HG03520 (cell line): ENCODE results near the gene MIEN1.
A peak's percentile ranks its signal among the peaks of the same experiment; 100 is the strongest.
"Not testable (repeated sequence)": the region's sequence is repeated elsewhere in the genome, so short reads cannot be mapped to it uniquely, and the experiment has no call there.

Experiments used
- ATAC-seq: cut with Tn5 transposase; IDR thresholded peaks from one replicate; pipeline ENCODE4 v1.9.1; 2021; ENCODE audit warnings: mild to moderate bottlenecking, moderate library complexity; ENCODE audit not compliant: unreplicated experiment

Gene MIEN1, protein sequence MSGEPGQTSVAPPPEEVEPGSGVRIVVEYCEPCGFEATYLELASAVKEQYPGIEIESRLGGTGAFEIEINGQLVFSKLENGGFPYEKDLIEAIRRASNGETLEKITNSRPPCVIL

DNA sequence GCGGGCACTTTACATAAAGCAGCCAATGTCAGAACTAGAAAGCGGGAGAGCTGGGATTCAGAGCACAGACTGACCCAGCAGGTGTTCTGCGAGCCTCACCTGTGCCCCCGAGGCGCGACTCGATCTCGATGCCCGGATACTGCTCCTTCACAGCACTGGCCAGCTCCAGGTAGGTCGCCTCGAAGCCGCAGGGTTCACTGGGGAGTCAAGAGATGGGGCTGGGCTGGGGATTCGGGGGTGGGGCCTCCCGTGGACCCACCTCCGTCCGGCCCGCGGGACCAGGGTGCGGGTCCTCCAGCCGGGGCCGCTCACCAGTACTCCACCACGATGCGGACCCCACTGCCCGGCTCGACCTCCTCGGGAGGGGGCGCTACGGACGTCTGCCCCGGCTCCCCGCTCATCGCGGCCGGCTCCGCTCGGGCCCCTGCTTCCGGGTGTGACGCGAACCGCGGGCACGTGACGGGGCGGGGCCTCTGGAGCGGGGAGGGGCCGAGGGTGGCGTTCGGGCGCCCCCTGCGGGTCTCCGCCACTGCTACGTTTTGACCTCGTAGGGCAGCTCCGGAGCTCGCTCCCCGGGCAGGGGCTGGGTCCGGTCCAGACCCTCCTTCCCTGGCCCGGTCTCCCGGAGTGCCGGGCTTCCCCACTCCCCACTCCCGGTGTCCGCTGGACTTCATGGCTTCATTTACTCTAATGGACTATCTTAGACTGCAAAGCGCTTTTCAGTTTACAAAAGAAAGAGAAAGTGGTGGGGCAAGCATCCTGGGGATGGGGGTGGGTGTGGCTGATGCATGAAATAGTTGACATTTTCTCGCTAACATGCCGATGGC lies at the start of gene MIEN1:
TSS of gene MIEN1 (minus strand) at position 438 of the 827 bp plus-strand sequence. CDS start at position 401, 37 bp downstream.
- peak; percentile 79 for ATAC-seq

- peak; percentile 47 for ATAC-seq
Observed at GRCh38 chr17:39777534-39778365, 47.4 kb upstream of the MIEN1 start.

DNA sequence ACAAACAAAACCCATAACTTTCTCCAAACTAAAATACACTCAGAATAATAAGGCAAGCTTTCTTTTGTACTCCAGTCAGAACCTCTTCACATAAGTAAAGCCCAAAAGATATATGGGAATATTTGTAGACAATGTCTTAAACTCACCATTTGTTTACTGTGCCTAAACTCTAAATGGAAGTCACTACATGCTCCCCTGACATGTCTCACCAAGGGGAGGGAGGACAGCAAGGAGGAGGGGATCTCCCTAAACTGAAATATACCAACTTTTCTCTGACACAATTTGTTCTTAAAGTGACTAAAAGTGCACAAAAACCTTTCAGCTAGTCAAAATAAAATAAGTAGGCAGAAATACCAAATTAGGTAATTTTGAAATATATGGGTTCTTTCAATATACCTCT lies 45.9 kb upstream of the MIEN1 start:
- ATAC-seq, result no peak

- no peak for ATAC-seq
Observed at GRCh38 chr17:39775031-39775430, 44.7 kb upstream of the MIEN1 start.

DNA sequence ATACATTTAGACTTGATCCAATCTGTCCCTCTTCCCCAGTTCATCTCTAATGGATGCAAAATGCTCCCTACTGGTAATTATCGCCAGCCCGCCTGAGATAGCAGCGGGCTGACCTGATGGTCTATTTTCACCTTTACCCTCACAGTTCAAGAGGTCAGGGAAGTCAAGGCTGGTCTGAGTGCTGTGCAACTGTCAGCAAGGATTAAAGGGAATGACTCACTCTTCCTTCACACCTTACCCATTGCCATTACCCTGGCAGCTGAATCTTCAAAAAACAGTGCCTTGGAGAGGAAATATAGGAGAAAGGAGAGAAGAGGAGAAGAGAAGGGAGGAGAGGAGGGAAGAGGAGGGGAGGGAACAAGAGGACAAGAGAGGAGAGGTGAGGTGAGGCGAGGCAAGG lies 43.7 kb upstream of the MIEN1 start:
- ATAC-seq, result no peak

DNA sequence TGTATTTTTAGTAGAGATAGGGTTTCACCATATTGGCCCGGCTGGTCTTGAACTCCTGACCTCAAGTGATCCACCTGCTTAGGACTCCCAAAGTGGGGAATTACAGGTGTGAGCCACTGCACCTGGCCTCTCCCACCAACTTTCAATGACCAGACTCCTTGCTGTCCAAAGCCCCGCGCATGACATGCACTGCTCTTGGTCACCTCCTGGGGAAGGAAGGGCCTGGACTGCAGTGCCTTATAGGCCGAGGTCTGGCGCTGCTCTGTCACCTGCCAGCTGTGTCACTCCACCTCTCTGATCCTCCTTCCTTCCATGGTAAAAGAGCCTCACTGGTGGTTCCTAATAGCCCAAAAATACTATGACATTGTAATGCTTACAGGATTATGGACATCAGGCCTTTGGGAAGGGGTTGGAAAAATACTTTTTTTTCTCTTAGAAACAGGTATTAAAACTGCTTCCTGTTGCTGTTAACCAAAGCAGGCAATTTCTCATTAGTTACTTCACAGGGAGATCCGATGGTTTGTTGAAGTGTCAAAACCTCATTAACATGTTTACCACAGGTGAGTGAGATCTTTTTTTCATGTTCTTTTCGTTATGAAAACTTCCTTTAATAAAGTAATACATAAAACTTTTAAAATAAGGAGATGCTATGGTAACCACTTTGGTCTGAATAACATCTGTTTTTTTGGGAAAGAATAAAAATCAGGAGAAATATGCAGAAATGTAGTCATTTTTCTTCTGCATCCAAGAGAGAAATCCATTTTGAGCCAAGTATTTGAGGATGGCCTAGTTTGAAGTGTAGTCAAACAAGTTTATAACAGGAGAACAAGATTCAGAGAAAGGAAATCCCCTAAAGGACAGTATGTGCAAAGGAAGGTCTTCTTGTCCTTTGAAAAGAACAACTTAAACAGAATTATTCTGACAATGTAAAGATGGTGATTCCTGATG lies 42.9 kb upstream of the MIEN1 start:
- no peak for ATAC-seq

GRCh38 chr17:39772415-39772814 lies 42.1 kb upstream of the MIEN1 start:
- no peak for ATAC-seq

- peak; percentile 37 for ATAC-seq
Observed at GRCh38 chr17:39769974-39770587, 39.7 kb upstream of the MIEN1 start.

GRCh38 chr17:39767147-39767546 lies 36.8 kb upstream of the MIEN1 start:
- ATAC-seq, result no peak

DNA sequence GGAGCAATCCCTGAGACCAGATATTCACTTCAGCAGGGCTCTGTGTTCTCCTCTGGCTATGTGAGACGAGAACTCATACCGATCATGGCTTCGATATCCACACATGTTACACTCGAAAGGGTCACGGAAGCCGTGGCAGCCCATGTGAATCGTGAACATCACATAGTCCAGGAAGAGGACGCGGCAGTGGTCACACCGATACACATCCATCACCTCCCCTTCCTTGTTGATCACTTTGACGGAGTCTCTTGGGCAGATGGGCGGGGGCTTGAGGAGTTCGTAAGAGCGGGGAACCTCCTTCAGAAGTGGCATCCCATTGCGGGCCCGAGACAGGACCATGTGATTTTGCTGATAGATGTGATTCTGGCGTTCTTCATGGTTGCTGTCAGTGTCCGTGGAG lies 35.4 kb upstream of the MIEN1 start:
- no peak for ATAC-seq

DNA sequence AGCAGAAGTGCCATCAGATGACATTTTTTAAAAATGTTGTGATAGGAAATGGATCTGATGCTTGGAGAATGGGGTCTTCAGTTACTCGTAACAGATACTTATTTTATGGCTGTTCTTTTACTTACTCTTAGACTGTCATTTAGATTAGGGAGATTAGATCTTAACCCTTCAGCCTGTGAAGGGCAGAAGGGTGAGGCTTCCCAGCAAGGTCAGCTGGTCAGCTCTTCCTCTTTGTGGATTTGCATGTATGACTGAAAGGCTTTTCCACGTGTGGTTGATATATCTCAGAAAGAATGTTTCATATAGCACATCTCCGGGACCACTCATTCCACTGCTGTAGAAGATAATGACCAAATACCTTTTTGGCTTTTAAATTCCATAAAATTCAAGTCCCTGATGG lies 34.8 kb upstream of the MIEN1 start:
- ATAC-seq, result no peak

DNA sequence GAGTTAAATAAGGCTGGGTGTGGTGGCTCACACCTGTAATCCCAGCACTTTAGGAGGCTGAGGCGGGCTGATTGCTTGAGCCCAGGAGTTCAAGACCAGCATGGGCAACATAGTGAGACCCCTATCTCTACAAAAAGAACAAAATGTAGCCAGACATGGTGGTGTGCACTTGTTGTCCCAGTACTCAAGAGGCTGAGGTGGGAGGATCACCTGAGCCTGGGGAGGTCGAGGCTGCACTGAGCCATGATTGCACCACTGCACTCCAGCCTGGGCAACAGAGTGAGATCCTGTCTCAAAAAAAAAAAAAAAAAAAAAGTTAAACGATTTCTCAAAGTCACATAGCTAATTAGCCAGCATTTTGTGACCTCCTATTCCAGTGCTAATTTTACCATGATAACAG lies 33.8 kb upstream of the MIEN1 start:
- ATAC-seq, result not testable (repeated sequence)

GRCh38 chr17:39763051-39763820 lies 32.9 kb upstream of the MIEN1 start:
- ATAC-seq, result no peak

DNA sequence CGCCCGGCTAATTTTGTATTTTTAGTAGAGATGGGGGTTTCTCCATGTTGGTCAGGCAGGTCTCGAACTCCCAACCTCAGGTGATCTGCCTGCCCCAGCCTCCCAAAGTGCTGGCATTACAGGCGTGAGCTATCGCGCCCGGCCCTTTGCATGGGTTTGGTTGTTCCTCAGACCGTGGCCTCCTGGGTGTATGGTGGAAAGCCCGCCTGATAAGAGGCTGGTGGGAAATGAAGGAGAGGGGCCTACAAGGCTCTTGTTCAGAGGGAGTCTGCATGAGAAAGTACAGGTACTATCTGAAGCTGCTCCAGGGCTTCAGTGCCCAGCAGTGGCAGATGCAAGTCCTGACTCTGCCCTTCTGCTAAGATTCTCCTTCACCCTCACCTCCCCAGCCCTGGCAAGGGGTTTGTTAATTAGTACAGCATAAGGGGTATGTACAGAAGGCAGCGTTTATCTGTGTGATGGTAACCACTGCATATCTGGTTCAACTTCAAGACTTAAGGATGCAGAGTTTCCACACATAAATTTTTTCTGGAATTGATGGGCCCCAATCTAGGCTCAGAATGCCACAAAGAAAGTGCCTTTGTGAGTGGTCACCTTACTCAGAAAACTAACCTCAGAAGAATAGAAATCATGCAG lies 31.6 kb upstream of the MIEN1 start:
- ATAC-seq, result no peak

- ATAC-seq, result no peak
Observed at GRCh38 chr17:39759204-39759603, 28.9 kb upstream of the MIEN1 start.

GRCh38 chr17:39757931-39758873 lies 27.9 kb upstream of the MIEN1 start:
- ATAC-seq, result no peak

DNA sequence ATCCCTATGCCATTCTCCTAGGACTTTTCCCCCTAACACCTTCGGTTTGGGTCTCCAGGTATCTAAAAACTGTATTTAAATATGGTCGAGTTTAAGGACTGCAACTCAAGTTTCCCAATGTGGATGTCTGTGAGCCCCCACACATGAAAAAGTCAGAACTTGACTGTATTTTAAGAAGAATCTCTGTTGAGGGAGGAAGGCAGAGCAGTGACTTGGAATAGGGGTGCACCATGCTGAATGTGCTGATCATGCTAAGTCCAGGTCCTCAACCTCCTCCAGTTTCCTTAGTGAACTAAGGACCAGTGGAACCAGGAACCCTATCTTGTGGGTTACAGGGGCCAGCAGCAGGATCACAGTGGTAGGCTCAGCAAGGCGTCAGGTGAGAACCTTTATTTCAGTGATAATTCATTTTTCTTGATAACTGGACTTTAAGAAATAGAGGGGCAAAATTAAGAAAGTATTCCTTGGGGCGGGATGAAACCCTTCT lies 26.9 kb upstream of the MIEN1 start:
- no peak for ATAC-seq
